ENCODE measurements around the gene PLA2G2C.

Gene PLA2G2C

DNA sequence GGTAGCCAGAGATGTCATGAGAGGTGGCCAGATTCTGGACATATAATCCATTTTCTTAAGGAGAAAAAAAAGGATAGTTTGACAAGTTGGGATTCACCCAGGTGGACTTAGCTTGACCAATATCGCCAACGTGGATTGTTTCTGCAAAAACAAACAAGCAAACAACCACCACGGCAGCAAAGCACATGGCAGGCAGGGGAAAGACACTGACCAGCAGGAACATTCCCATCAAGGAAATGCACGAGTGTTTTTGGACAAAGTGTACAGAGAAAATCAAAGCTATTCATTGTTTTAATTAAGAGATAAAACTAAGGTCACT lies 9.1 kb upstream of the PLA2G2C start:
- Histone ChIP-seq H3K27me3 (ENCODE audit: insufficient read depth, low read length, poor library complexity) (no peaks in the 10 kb centered on the region), H3K9ac (ENCODE audit: low read length) (no peak overlapping the region), H2BK120ac (ENCODE audit: low read depth, low read length) (no peak overlapping the region), H2BK15ac (replicated peaks; ENCODE audit: low read depth) (no peak overlapping the region), H4K5ac (ENCODE audit: low read length) (no peak overlapping the region), H3K56ac (ENCODE audit: low read length) (no peak overlapping the region), H2AK5ac (ENCODE audit: low read length) (no peak overlapping the region), H3K4me3 (ENCODE audit: low read length) (no peak overlapping the region), H3K4ac (ENCODE audit: low read depth, low read length) (no peak overlapping the region), H3K4me2 (ENCODE audit: low read length) (no peak overlapping the region), H4K8ac (ENCODE audit: low read depth, low read length) (no peak overlapping the region), H3K36me3 (ENCODE audit: control insufficient read depth, insufficient read depth, low read length) (no peaks in the 10 kb centered on the region), H3K27ac (ENCODE audit: low read depth, low read length) (no peak overlapping the region), H2BK5ac (ENCODE audit: low read length) (no peak overlapping the region), H3K4me1 (ENCODE audit: control insufficient read depth, low read depth, low read length) (peaks cover 4% of the 10 kb centered on the region), H3K79me1 (ENCODE audit: low read length) (no peaks in the 10 kb centered on the region), H3K18ac (ENCODE audit: low read length) (no peak overlapping the region), H3K79me2 (ENCODE audit: control insufficient read depth, insufficient read depth, low read length) (no peaks in the 10 kb centered on the region), H3K23ac (ENCODE audit: low read length) (no peak overlapping the region)
- WGBS (ENCODE audit: extremely low coverage, insufficient coverage, low lambda C conversion rate) = no CpG with 5 or more reads among the region's 4 CpGs
- no peak for DNase-seq

- no peak overlapping the region for H3K56ac ChIP-seq (ENCODE audit: low read length)
- no peak overlapping the region for H4K5ac ChIP-seq (ENCODE audit: low read length)
- H3K4me1 ChIP-seq (ENCODE audit: control insufficient read depth, low read depth, low read length) = peaks cover 4% of the 10 kb centered on the region
- no peak overlapping the region for H2BK120ac ChIP-seq (ENCODE audit: low read depth, low read length)
- H3K79me1 ChIP-seq (ENCODE audit: low read length) = no peaks in the 10 kb centered on the region
- no peak overlapping the region for H3K27ac ChIP-seq (ENCODE audit: low read depth, low read length)
- no peak overlapping the region for H3K4me2 ChIP-seq (ENCODE audit: low read length)
- no peak overlapping the region for H3K23ac ChIP-seq (ENCODE audit: low read length)
- WGBS (ENCODE audit: extremely low coverage, insufficient coverage, low lambda C conversion rate) = no CpG with 5 or more reads among the region's 15 CpGs
- no peak overlapping the region for H2BK5ac ChIP-seq (ENCODE audit: low read length)
- no peak overlapping the region for H3K4me3 ChIP-seq (ENCODE audit: low read length)
- H3K4ac ChIP-seq (ENCODE audit: low read depth, low read length) = no peak overlapping the region
- no peak overlapping the region for H2AK5ac ChIP-seq (ENCODE audit: low read length)
- DNase-seq = peak; percentile 72
- no peaks in the 10 kb centered on the region for H3K27me3 ChIP-seq (ENCODE audit: insufficient read depth, low read length, poor library complexity)
- no peak overlapping the region for H3K18ac ChIP-seq (ENCODE audit: low read length)
- no peaks in the 10 kb centered on the region for H3K36me3 ChIP-seq (ENCODE audit: control insufficient read depth, insufficient read depth, low read length)
- H4K8ac ChIP-seq (ENCODE audit: low read depth, low read length) = no peak overlapping the region
- no peaks in the 10 kb centered on the region for H3K79me2 ChIP-seq (ENCODE audit: control insufficient read depth, insufficient read depth, low read length)
- H3K9ac ChIP-seq (ENCODE audit: low read length) = no peak overlapping the region
- H2BK15ac ChIP-seq (replicated peaks; ENCODE audit: low read depth) = no peak overlapping the region
Measured at GRCh38 chr1:20194757-20195461, 8.6 kb upstream of the PLA2G2C start.

DNA sequence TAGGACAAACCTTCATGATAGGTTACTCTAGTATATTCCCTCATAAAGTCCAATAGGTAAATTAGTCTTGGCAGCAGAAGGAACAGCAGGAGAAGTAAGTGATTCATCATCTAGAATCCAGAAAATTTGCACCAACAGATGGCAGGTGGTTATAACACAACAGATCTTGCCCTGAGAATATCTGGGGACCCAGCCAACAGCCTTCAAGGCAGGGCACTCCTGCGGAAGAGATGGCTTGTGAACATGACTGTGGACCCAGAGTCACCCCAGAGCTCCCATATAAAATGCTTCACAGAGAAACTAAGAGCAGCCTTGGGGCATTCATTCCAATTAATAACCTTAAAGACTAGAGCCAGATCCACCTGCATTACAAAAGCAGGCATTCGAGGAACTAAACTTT lies 7.9 kb upstream of the PLA2G2C start:
- Histone ChIP-seq H4K8ac (ENCODE audit: low read depth, low read length) (no peak overlapping the region), H2BK5ac (ENCODE audit: low read length) (no peak overlapping the region), H4K5ac (ENCODE audit: low read length) (no peak overlapping the region), H3K27me3 (ENCODE audit: insufficient read depth, low read length, poor library complexity) (no peaks in the 10 kb centered on the region), H3K9ac (ENCODE audit: low read length) (no peak overlapping the region), H3K27ac (ENCODE audit: low read depth, low read length) (no peak overlapping the region), H3K79me2 (ENCODE audit: control insufficient read depth, insufficient read depth, low read length) (no peaks in the 10 kb centered on the region), H3K36me3 (ENCODE audit: control insufficient read depth, insufficient read depth, low read length) (no peaks in the 10 kb centered on the region), H3K4ac (ENCODE audit: low read depth, low read length) (no peak overlapping the region), H2BK15ac (replicated peaks; ENCODE audit: low read depth) (no peak overlapping the region), H3K79me1 (ENCODE audit: low read length) (no peaks in the 10 kb centered on the region), H2BK120ac (ENCODE audit: low read depth, low read length) (no peak overlapping the region), H3K4me1 (ENCODE audit: control insufficient read depth, low read depth, low read length) (peaks cover under 1% of the 10 kb centered on the region), H2AK5ac (ENCODE audit: low read length) (no peak overlapping the region), H3K23ac (ENCODE audit: low read length) (no peak overlapping the region), H3K56ac (ENCODE audit: low read length) (no peak overlapping the region), H3K4me3 (ENCODE audit: low read length) (no peak overlapping the region), H3K4me2 (ENCODE audit: low read length) (no peak overlapping the region), H3K18ac (ENCODE audit: low read length) (no peak overlapping the region)
- DNase-seq = no peak
- WGBS (ENCODE audit: extremely low coverage, insufficient coverage, low lambda C conversion rate) = no CpG with 5 or more reads among the region's 2 CpGs

GRCh38 chr1:20192871-20193411 lies 6.6 kb upstream of the PLA2G2C start:
- H3K4me3 ChIP-seq (ENCODE audit: low read length) = no peak overlapping the region
- no CpG with 5 or more reads among the region's 1 CpG for WGBS (ENCODE audit: extremely low coverage, insufficient coverage, low lambda C conversion rate)
- DNase-seq = no peak
- H2BK15ac ChIP-seq (replicated peaks; ENCODE audit: low read depth) = no peak overlapping the region
- H3K18ac ChIP-seq (ENCODE audit: low read length) = no peak overlapping the region
- H3K79me1 ChIP-seq (ENCODE audit: low read length) = no peaks in the 10 kb centered on the region
- no peak overlapping the region for H3K23ac ChIP-seq (ENCODE audit: low read length)
- no peaks in the 10 kb centered on the region for H3K36me3 ChIP-seq (ENCODE audit: control insufficient read depth, insufficient read depth, low read length)
- no peak overlapping the region for H3K4ac ChIP-seq (ENCODE audit: low read depth, low read length)
- H2AK5ac ChIP-seq (ENCODE audit: low read length) = no peak overlapping the region
- H2BK120ac ChIP-seq (ENCODE audit: low read depth, low read length) = no peak overlapping the region
- H4K8ac ChIP-seq (ENCODE audit: low read depth, low read length) = no peak overlapping the region
- H4K5ac ChIP-seq (ENCODE audit: low read length) = no peak overlapping the region
- H3K4me2 ChIP-seq (ENCODE audit: low read length) = no peak overlapping the region
- H2BK5ac ChIP-seq (ENCODE audit: low read length) = no peak overlapping the region
- no peak overlapping the region for H3K9ac ChIP-seq (ENCODE audit: low read length)
- no peak overlapping the region for H3K27ac ChIP-seq (ENCODE audit: low read depth, low read length)
- H3K27me3 ChIP-seq (ENCODE audit: insufficient read depth, low read length, poor library complexity) = no peaks in the 10 kb centered on the region
- no peaks in the 10 kb centered on the region for H3K79me2 ChIP-seq (ENCODE audit: control insufficient read depth, insufficient read depth, low read length)
- H3K56ac ChIP-seq (ENCODE audit: low read length) = no peak overlapping the region
- H3K4me1 ChIP-seq (ENCODE audit: control insufficient read depth, low read depth, low read length) = no peaks in the 10 kb centered on the region

DNA sequence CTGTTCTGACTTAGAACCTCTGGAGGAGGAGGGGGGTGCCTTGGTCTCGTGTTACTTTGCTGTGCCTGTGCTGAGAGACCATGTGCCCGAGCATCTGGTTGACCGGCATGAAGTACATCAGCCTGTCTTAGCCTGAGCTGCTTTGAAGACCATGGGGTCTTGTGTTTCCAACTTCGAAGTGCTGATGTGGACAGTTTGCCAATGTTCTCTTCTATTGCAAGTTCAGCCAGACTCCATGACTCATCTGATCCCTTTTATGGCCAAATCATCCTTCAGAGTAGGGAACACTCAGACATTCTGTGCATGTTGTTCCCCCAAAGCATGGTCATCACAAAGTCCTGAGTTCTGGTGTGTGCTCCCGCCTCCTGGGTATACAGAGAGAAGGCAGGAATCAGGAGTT lies 6.0 kb upstream of the PLA2G2C start:
- no peak overlapping the region for H2BK15ac ChIP-seq (replicated peaks; ENCODE audit: low read depth)
- H3K18ac ChIP-seq (ENCODE audit: low read length) = no peak overlapping the region
- no peak overlapping the region for H3K27ac ChIP-seq (ENCODE audit: low read depth, low read length)
- H3K56ac ChIP-seq (ENCODE audit: low read length) = no peak overlapping the region
- H3K4me1 ChIP-seq (ENCODE audit: control insufficient read depth, low read depth, low read length) = no peaks in the 10 kb centered on the region
- H3K23ac ChIP-seq (ENCODE audit: low read length) = no peak overlapping the region
- no peak for DNase-seq
- no peak overlapping the region for H3K4me2 ChIP-seq (ENCODE audit: low read length)
- H3K27me3 ChIP-seq (ENCODE audit: insufficient read depth, low read length, poor library complexity) = no peaks in the 10 kb centered on the region
- H3K4me3 ChIP-seq (ENCODE audit: low read length) = no peak overlapping the region
- H3K79me2 ChIP-seq (ENCODE audit: control insufficient read depth, insufficient read depth, low read length) = no peaks in the 10 kb centered on the region
- no peak overlapping the region for H3K4ac ChIP-seq (ENCODE audit: low read depth, low read length)
- H3K79me1 ChIP-seq (ENCODE audit: low read length) = no peaks in the 10 kb centered on the region
- H4K8ac ChIP-seq (ENCODE audit: low read depth, low read length) = no peak overlapping the region
- no peaks in the 10 kb centered on the region for H3K36me3 ChIP-seq (ENCODE audit: control insufficient read depth, insufficient read depth, low read length)
- WGBS (ENCODE audit: extremely low coverage, insufficient coverage, low lambda C conversion rate) = no CpG with 5 or more reads among the region's 5 CpGs
- H3K9ac ChIP-seq (ENCODE audit: low read length) = no peak overlapping the region
- no peak overlapping the region for H2AK5ac ChIP-seq (ENCODE audit: low read length)
- no peak overlapping the region for H2BK5ac ChIP-seq (ENCODE audit: low read length)
- H4K5ac ChIP-seq (ENCODE audit: low read length) = no peak overlapping the region
- no peak overlapping the region for H2BK120ac ChIP-seq (ENCODE audit: low read depth, low read length)

DNA sequence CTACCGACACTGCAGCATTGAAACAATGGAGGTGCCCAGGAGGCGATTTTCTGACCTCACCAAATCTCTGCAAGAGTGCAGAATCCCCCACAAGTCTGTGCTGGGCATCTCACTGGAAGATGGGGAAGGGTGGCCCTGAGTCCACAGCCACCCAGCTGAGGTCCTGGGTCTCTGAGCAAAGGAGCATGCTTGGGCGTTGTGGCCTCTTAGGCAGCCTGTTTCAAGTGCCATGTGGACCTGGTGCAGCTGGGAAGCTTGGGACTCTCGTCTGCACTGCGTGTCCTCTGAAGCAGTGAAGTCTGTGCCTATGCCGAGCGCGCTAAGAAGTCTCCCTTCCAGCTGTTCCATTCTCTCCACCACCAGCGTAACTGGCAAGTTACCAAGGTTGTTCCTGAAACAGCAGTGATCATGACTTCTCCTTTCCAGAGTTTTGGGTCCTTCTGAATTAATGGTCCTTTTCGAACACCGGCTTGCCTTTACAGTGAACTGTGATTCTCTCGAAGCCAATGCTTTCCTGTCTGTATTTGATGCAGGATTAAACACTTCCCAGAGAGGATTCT lies 5.0 kb upstream of the PLA2G2C start:
- Histone ChIP-seq H3K27me3 (ENCODE audit: insufficient read depth, low read length, poor library complexity) (no peaks in the 10 kb centered on the region), H4K5ac (ENCODE audit: low read length) (no peak overlapping the region), H3K4ac (ENCODE audit: low read depth, low read length) (no peak overlapping the region), H3K36me3 (ENCODE audit: control insufficient read depth, insufficient read depth, low read length) (no peaks in the 10 kb centered on the region), H2BK120ac (ENCODE audit: low read depth, low read length) (no peak overlapping the region), H4K8ac (ENCODE audit: low read depth, low read length) (no peak overlapping the region), H3K18ac (ENCODE audit: low read length) (no peak overlapping the region), H3K4me1 (ENCODE audit: control insufficient read depth, low read depth, low read length) (peaks cover 2% of the 10 kb centered on the region), H2BK5ac (ENCODE audit: low read length) (no peak overlapping the region), H3K9ac (ENCODE audit: low read length) (no peak overlapping the region), H3K4me3 (ENCODE audit: low read length) (no peak overlapping the region), H2AK5ac (ENCODE audit: low read length) (no peak overlapping the region), H3K27ac (ENCODE audit: low read depth, low read length) (no peak overlapping the region), H3K56ac (ENCODE audit: low read length) (no peak overlapping the region), H3K79me1 (ENCODE audit: low read length) (no peaks in the 10 kb centered on the region), H3K23ac (ENCODE audit: low read length) (no peak overlapping the region), H2BK15ac (replicated peaks; ENCODE audit: low read depth) (no peak overlapping the region), H3K4me2 (ENCODE audit: low read length) (no peak overlapping the region), H3K79me2 (ENCODE audit: control insufficient read depth, insufficient read depth, low read length) (no peaks in the 10 kb centered on the region)
- DNase-seq = no peak
- whole genome bisulfite sequencing (ENCODE audit: extremely low coverage, insufficient coverage, low lambda C conversion rate) = no CpG with 5 or more reads among the region's 12 CpGs

Measured in mesendoderm (in vitro differentiated cells).